Ishikawa (cell line): ENCODE results near the gene GALNT2.

Experiments
- CEBPB ChIP-seq: IDR thresholded peaks from 2 replicates; pipeline ENCODE4 v1.6.1; 2012
- CREB1 ChIP-seq: IDR thresholded peaks from 2 replicates; pipeline ENCODE4 v1.6.1; 2012; ENCODE audit warnings: low read depth
- EGR1 ChIP-seq: IDR thresholded peaks from 2 replicates; pipeline ENCODE4 v1.6.1; 2012
- EP300 ChIP-seq: IDR thresholded peaks from 2 replicates; pipeline ENCODE4 v1.6.1; 2012; ENCODE audit warnings: borderline replicate concordance
- FOXM1 ChIP-seq: IDR thresholded peaks from 2 replicates; pipeline ENCODE4 v1.6.1; 2012; ENCODE audit warnings: low read depth, borderline replicate concordance
- MAX ChIP-seq: IDR thresholded peaks from 2 replicates; pipeline ENCODE4 v1.6.1; 2012
- NFIC ChIP-seq: IDR thresholded peaks from 2 replicates; pipeline ENCODE4 v1.6.1; 2012
- RAD21 ChIP-seq: IDR thresholded peaks from 2 replicates; pipeline ENCODE4 v1.6.1; 2012; ENCODE audit warnings: low read depth
- REST ChIP-seq: IDR thresholded peaks from 2 replicates; pipeline ENCODE4 v1.6.1; 2012; ENCODE audit warnings: low read depth, mild to moderate bottlenecking
- TAF1 ChIP-seq: IDR thresholded peaks from 2 replicates; pipeline ENCODE4 v1.6.1; 2012; ENCODE audit warnings: low read depth, mild to moderate bottlenecking
- TCF12 ChIP-seq: IDR thresholded peaks from 2 replicates; pipeline ENCODE4 v1.6.1; 2012; ENCODE audit warnings: low read depth
- TEAD4 ChIP-seq: IDR thresholded peaks from 2 replicates; pipeline ENCODE4 v1.6.1; 2012
- USF1 ChIP-seq: IDR thresholded peaks from 2 replicates; pipeline ENCODE4 v1.6.1; 2012
- YY1 ChIP-seq: IDR thresholded peaks from 2 replicates; pipeline ENCODE4 v1.6.1; 2012; ENCODE audit warnings: low read depth
- ZBTB7A ChIP-seq: IDR thresholded peaks from 2 replicates; pipeline ENCODE4 v1.6.1; 2012; ENCODE audit warnings: low read depth

GALNT2 gene

GRCh38 chr1:230274254-230274653 lies 207.2 kb downstream of the GALNT2 start:
- TF ChIP-seq RAD21 (no peak), REST (no peak), TCF12 (no peak), USF1 (no peak), YY1 (no peak), CEBPB (no peak), EGR1 (no peak), NFIC (no peak)

GRCh38 chr1:230276401-230276800 lies 209.4 kb downstream of the GALNT2 start:
- no peak for TF ChIP-seq NFIC
- no peak for TF ChIP-seq CEBPB
- TF ChIP-seq YY1, result no peak
- TF ChIP-seq TEAD4, result no peak

GRCh38 chr1:230277201-230278025 lies 210.4 kb downstream of the GALNT2 start:
- no peak for TF ChIP-seq RAD21
- no peak for TF ChIP-seq NFIC
- no peak for TF ChIP-seq TEAD4
- no peak for TF ChIP-seq EGR1
- no peak for TF ChIP-seq ZBTB7A
- TF ChIP-seq REST, result no peak
- no peak for TF ChIP-seq FOXM1
- no peak for TF ChIP-seq YY1
- no peak for TF ChIP-seq TAF1
- no peak for TF ChIP-seq EP300
- TF ChIP-seq MAX, result no peak
- no peak for TF ChIP-seq CEBPB
- TF ChIP-seq TCF12, result no peak
- no peak for TF ChIP-seq CREB1
- TF ChIP-seq USF1, result no peak

GRCh38 chr1:230278376-230278775 lies 211.3 kb downstream of the GALNT2 start:
- TF ChIP-seq NFIC, result no peak
- TF ChIP-seq RAD21, result no peak
- TF ChIP-seq USF1, result no peak
- TF ChIP-seq EGR1, result no peak
- no peak for TF ChIP-seq FOXM1
- TF ChIP-seq CEBPB, result no peak
- TF ChIP-seq CREB1, result no peak
- TF ChIP-seq TAF1, result no peak
- TF ChIP-seq MAX, result no peak
- no peak for TF ChIP-seq YY1
- no peak for TF ChIP-seq TCF12
- TF ChIP-seq ZBTB7A, result no peak
- no peak for TF ChIP-seq EP300
- no peak for TF ChIP-seq TEAD4
- TF ChIP-seq REST, result no peak
